Measurements from ENCODE around the gene MS4A4E. TPM values are rescaled to one million over a fixed set of nuclear protein-coding genes. Genes with fewer than 3 reads are reported as not detected.

Gene MS4A4E
- total RNA-seq (2016; rRNA removed; fragmentation: Illumina TruSeq; extraction: Trizol): not detected in 2 replicates
- not detected in 2 replicates for total RNA-seq (2016; cell fraction: cytosol; rRNA removed; fragmentation: Illumina TruSeq; extraction: Trizol; ENCODE audit: low read depth)
- total RNA-seq (2016; cell fraction: insoluble cytoplasmic fraction; rRNA removed; fragmentation: Illumina TruSeq; extraction: Trizol): not detected in 2 replicates
- total RNA-seq (2016; cell fraction: membrane; rRNA removed; fragmentation: Illumina TruSeq; extraction: Trizol): not detected in 2 replicates
- total RNA-seq (2016; cell fraction: nucleus; rRNA removed; fragmentation: Illumina TruSeq; extraction: Trizol): not detected in 2 replicates
- not detected in 2 replicates for polyA plus RNA-seq (2011; rRNA removed)
- not detected in 2 replicates for polyA plus RNA-seq (2011; cell fraction: cytosol; rRNA removed)
- not detected in 2 replicates for polyA plus RNA-seq (2011; cell fraction: nucleus; rRNA removed)
- polyA plus RNA-seq (2012): not detected in 2 replicates
- not detected in 2 replicates for polyA plus RNA-seq (2016; cell fraction: cytosol; fragmentation: Illumina TruSeq; extraction: Trizol; ENCODE audit: low read depth)
- polyA plus RNA-seq (2016; cell fraction: insoluble cytoplasmic fraction; fragmentation: Illumina TruSeq; extraction: Trizol; ENCODE audit: low read depth): not detected in 2 replicates
- polyA plus RNA-seq (2016; cell fraction: membrane; fragmentation: Illumina TruSeq; extraction: Trizol; ENCODE audit: low read depth): not detected in 2 replicates
- not detected in 2 replicates for polyA plus RNA-seq (2016; cell fraction: nucleus; fragmentation: Illumina TruSeq; extraction: Trizol; ENCODE audit: insufficient read depth, low read depth)
- not detected in 2 replicates for polyA minus RNA-seq (2011; rRNA and poly(A)+ RNA removed; ENCODE audit: low replicate concordance)
- polyA minus RNA-seq (2011; cell fraction: cytosol; rRNA and poly(A)+ RNA removed): not detected in 2 replicates
- polyA minus RNA-seq (2011; cell fraction: nucleus; rRNA and poly(A)+ RNA removed): not detected in 2 replicates
- not detected for Bru-seq, nascent RNA
- BruChase-seq, experiment 1, labeled RNA remaining after a 6-hour chase: percentile 5 among the genes with signal in this experiment
- not detected for BruChase-seq, experiment 2, labeled RNA remaining after a 2-hour chase
- long read RNA-seq, experiment 1: 0 reads
- long read RNA-seq, experiment 2: 0 reads

DNA sequence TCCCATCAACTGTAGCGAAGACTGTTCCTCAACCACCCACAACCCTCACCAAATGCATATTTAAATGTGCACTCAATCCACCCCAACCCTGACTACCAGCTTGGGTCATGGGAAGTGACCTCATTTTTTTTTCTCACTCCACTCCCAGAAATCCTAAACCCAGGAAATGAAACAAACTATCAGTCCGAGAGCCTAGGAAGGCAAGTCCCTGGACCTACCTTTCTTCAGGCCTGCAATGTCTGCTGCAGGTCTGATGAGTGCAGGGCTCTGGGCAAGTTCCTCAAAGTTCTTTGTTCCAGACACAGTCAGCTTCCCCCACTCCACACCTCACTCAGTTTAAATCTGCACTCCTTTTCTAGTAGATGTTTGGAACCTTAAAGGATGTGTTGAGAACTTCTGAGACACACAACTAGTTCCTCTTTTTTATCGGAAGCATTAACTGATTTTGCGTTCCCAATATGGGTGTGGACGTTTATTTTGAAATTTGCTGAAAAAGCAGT is at the start of gene MS4A4E:
Gene MS4A4E (minus strand): TSS at position 398 of the 500 bp plus-strand sequence. CDS start 13,082 bp downstream, outside the sequence.
- DNase-seq (ENCODE audit: low spot score) (no peak), FAIRE-seq (no peak), ATAC-seq (no peak)
- Histone ChIP-seq H3K4me2 (ENCODE audit: low read depth, low read length) (no peak within 1 kb of the TSS), H3K9me3 (ENCODE audit: low read length) (no peaks in the 10 kb centered on the region), H3K4me1 (ENCODE audit: insufficient read depth, low read length) (no peaks in the 10 kb centered on the region), H3K27me3 (ENCODE audit: control insufficient read depth in 1 of 2, insufficient read depth in 2 of 2, low read length in 2 of 2) (no peaks in the 10 kb centered on the region), H3K4me3 (replicated peaks in 1 of 3; ENCODE audit: insufficient read depth in 1 of 3, low read depth in 2 of 3, low read length in 3 of 3) (no peak within 1 kb of the TSS), H3K9ac (ENCODE audit: insufficient read depth, low read depth, low read length) (no peak within 1 kb of the TSS), H3K27ac (ENCODE audit: extremely low read length, insufficient read depth, low read length) (no peak within 1 kb of the TSS), H3K79me2 (ENCODE audit: insufficient read depth, low read length) (no peaks in the 10 kb centered on the region), H3K36me3 (replicated peaks in 1 of 2; ENCODE audit: control insufficient read depth in 1 of 2, insufficient read depth in 2 of 2, low read length in 2 of 2) (no peaks in the 10 kb centered on the region), H2AFZ (ENCODE audit: low read length) (no peak within 1 kb of the TSS), H4K20me1 (ENCODE audit: insufficient read depth, low read length) (no peaks in the 10 kb centered on the region)
- ChIA-PET CTCF (ENCODE audit: low intra/inter-chr PET ratio, low total read pairs) (no interaction called here), POLR2A (no interaction called here)
- in situ Hi-C loops (cut with HindIII; ENCODE audit: extremely low pct_ligation_motif_present, low pct_unique_long_range_greater_than_20kb): no loop called here
- 41% methylated on average over 5 of the region's 5 CpGs for WGBS (ENCODE audit: low lambda C conversion rate)
- intact Hi-C loops (cut with micrococcal nuclease; ENCODE audit: unreplicated experiment): no loop called here
- BruUV-seq (replicated peaks): no TSS peak
- TF ChIP-seq HIVEP1 (CRISPR knock-in tag; IDR thresholded peaks at IDR 0.05) (no peak), ZNF121 (CRISPR knock-in tag; IDR thresholded peaks at IDR 0.05) (no peak), ZKSCAN5 (CRISPR knock-in tag; IDR thresholded peaks at IDR 0.05) (no peak), ZBTB42 (CRISPR knock-in tag; IDR thresholded peaks at IDR 0.05) (no peak), U2AF1 (optimal IDR thresholded peaks at IDR 0.05; ENCODE audit: low read depth, low read length) (no peak), MYNN (CRISPR knock-in tag; IDR thresholded peaks at IDR 0.05; ENCODE audit: low read depth) (no peak), ZNF276 (CRISPR knock-in tag; IDR thresholded peaks at IDR 0.05; ENCODE audit: low read depth) (no peak), ZNF331 (CRISPR knock-in tag; IDR thresholded peaks at IDR 0.05) (no peak), SIN3A (IDR thresholded peaks at IDR 0.05; ENCODE audit: borderline replicate concordance, low read depth, low read length) (no peak), KDM3A (CRISPR knock-in tag; IDR thresholded peaks at IDR 0.05; ENCODE audit: low read depth) (no peak), KAT8 (CRISPR knock-in tag; IDR thresholded peaks at IDR 0.05) (no peak), HCFC1 (IDR thresholded peaks at IDR 0.05; ENCODE audit: low read depth, low read length) (no peak), NR2F1 (CRISPR knock-in tag; IDR thresholded peaks at IDR 0.05) (no peak), ZNF143 (CRISPR knock-in tag; IDR thresholded peaks at IDR 0.05) (no peak), ZBTB1 (CRISPR knock-in tag; IDR thresholded peaks at IDR 0.05; ENCODE audit: borderline replicate concordance) (no peak)
- TF ChIP-seq, protein P1, sequence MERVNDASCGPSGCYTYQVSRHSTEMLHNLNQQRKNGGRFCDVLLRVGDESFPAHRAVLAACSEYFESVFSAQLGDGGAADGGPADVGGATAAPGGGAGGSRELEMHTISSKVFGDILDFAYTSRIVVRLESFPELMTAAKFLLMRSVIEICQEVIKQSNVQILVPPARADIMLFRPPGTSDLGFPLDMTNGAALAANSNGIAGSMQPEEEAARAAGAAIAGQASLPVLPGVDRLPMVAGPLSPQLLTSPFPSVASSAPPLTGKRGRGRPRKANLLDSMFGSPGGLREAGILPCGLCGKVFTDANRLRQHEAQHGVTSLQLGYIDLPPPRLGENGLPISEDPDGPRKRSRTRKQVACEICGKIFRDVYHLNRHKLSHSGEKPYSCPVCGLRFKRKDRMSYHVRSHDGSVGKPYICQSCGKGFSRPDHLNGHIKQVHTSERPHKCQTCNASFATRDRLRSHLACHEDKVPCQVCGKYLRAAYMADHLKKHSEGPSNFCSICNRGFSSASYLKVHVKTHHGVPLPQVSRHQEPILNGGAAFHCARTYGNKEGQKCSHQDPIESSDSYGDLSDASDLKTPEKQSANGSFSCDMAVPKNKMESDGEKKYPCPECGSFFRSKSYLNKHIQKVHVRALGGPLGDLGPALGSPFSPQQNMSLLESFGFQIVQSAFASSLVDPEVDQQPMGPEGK (CRISPR knock-in tag; IDR thresholded peaks at IDR 0.05): no peak
- TF ChIP-seq, protein P2, sequence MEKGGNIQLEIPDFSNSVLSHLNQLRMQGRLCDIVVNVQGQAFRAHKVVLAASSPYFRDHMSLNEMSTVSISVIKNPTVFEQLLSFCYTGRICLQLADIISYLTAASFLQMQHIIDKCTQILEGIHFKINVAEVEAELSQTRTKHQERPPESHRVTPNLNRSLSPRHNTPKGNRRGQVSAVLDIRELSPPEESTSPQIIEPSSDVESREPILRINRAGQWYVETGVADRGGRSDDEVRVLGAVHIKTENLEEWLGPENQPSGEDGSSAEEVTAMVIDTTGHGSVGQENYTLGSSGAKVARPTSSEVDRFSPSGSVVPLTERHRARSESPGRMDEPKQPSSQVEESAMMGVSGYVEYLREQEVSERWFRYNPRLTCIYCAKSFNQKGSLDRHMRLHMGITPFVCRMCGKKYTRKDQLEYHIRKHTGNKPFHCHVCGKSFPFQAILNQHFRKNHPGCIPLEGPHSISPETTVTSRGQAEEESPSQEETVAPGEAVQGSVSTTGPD (CRISPR knock-in tag; IDR thresholded peaks at IDR 0.05): no peak

Data from HepG2 (cell line).